HG03159 (cell line): Measurements from ENCODE around the gene ANXA1.
A peak's percentile ranks its signal among the peaks of the same experiment; 100 is the strongest.
"Not testable (repeated sequence)": the region's sequence is repeated elsewhere in the genome, so short reads cannot be mapped to it uniquely, and the experiment has no call there.

Experiments
- ATAC-seq: cut with Tn5 transposase; IDR thresholded peaks from one replicate; pipeline ENCODE4 v1.9.1; 2021; ENCODE audit warnings: mild to moderate bottlenecking, moderate library complexity; ENCODE audit not compliant: unreplicated experiment

Gene ANXA1

DNA sequence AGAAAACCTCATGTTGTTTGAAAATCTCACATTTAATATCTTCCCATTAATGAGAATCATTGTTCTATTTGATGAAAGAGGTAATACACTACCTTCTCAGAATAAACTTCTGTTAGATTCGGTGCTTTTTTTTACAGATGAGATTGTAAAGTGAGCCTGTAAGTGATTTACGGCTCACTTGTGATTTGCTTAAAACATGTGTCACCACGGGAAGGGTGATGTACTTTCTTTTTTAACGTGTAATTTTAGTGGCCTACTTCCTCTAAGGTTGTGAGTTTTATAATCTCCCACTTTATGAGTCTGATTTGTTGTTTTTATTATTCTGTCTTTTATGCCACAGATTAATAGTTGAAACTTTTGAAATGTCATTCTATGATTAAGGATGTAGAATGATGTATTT is 15.9 kb downstream of the ANXA1 start:
- ATAC-seq = no peak

DNA sequence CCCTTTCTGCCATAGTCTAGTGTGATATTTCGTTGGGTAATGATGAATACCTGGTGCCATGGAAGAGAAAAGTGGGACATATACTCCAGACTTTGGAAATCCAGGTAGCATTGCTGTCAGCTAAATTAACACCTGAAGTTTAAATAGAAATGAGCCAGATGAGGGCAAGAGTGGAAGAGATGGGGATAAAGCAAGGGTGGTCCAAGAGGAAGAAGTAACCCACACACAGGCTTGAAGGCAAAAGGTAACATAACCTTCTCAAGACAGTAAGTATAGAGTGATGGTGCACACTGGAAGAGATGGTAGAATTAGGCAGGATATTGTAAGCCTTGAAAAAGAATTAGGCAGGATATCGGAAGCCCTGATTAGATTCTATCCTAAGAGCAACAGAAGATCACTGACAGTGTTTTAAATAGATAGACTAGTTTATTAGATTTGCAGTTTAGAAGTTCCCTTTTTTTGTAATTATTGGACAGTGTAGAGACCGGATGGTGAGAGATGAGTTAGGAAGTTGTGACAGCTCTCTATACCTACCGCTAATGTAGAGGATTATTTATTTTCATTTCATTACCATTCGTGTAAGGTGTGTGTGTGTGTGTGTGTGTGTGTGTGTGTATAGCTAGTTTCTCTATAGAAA is 16.8 kb downstream of the ANXA1 start:
- no peak for ATAC-seq

DNA sequence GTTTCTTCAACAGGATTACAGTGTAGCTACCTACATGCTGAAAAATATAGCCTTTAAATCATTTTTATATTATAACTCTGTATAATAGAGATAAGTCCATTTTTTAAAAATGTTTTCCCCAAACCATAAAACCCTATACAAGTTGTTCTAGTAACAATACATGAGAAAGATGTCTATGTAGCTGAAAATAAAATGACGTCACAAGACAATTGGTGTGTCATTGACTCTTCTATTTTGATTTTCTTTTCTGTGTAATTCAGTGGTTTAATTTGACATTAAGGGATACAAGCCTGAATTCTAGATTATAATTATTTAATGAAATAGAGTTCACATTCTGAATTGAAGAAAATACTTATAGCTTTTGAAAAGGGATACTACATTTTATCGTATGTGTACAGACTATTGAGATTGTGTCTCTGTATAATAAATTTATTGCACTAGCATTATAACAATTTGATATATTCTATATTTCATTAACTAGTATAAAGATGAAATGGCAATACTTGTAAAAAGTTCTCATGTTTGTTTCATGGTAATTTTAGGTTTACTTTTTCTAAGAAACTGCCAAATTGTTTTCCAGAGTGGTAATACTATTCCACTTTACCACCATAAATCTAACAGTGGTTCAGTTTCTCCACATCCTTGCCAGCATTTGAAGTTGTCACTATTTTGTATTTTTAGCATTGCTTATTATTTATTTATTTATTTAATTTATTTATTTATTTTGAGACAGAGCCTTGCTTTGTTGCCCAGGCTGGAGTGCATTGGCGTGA is 18.7 kb downstream of the ANXA1 start:
- no peak for ATAC-seq

DNA sequence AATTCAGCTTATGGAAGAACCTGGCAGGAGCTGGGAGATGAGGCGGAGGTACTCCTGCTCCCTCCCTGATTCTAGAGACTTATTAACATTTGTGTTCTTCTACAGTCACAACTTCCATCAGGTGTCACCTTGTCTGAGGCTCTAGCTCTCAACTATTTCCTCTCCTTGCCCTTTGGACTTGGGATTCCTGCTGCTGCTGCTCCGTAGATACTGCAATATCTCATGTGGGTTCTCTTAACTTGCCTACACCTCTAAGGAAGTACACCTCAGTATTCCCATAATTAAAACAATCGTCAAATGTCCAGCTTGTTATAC is 21.2 kb downstream of the ANXA1 start:
- ATAC-seq = no peak

DNA sequence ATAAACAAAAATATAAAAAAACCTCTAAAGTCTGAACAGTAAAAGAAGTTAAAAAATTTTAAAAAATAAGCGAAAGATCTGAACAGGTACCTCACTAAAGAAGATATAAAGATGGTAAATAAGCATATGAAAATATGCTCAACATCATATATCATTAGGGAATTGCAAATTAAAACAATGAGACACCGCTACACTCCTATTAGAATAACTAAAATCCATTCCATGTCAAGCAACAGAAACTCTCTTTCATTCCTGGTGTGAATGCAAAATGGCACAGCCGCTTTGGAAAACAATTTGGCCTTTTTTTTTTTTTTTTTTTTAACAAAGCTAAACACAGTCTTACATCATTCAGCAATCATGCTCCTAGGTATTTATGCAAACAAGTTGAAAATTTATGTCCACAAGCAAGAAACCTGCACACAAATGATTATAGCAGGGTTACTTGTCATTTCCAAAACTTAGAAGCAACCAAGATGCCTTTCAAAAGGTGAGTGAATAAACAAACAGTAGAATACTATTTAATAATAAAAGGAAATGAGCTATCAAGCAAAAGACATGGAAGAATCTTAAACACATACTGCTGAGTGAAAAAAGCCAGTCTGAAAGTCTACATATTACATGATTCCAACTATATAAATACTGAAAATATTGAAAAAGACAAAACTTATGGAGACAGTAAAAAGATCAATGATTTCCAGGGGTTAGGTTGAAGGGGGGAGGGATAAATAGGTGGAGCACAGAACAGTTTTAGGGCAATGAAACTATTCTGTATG is 22.1 kb downstream of the ANXA1 start:
- no peak for ATAC-seq

DNA sequence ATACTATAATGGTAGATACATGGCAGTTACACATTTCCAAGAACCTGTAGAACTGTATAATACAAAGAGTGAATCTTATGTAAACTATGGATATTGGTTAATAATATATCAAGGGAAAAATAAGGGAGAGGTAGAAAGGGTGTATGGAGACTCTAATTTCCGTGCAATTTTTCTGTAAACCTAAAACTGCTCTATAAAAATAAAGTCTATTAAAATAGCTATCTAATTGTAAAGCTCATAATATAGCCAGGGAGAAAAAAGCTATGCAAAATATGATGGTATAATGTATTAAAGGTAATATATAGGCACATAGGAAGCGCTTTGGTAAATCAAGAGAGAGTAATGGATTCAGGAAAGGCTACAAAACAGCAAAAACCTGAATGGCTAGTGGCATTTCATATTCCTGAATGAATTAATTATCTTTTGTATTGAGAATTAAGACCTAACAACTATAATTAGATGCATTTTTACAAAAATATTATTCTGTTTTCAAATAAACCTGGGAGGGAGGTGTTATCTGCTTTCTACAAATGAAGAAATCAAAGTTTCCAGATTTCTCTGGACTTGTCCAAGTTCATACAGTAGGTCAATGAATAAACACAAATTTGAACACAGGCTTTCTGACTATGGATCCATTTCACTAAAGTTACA is 22.8 kb downstream of the ANXA1 start:
- no peak for ATAC-seq

DNA sequence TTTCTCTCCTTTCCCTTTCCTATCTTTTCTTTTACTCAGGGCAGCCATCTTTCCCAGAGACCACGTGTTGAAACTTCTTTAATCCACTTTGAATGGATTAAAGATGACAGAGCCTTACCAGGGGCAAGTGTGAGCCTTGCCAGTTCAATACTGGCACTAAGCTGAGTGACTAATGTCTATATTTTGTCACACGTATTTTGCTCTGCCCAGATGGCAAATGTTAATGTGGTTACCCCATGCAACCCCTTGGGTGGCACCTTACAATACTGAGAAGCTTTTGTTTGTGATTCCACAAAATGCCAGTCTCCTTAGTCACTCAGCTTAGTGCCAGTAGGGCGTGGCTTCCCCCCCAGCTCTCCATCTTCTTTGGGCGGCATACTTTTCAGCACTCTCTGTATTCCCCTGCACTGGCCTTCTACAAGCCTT is 24.8 kb downstream of the ANXA1 start:
- no peak for ATAC-seq

DNA sequence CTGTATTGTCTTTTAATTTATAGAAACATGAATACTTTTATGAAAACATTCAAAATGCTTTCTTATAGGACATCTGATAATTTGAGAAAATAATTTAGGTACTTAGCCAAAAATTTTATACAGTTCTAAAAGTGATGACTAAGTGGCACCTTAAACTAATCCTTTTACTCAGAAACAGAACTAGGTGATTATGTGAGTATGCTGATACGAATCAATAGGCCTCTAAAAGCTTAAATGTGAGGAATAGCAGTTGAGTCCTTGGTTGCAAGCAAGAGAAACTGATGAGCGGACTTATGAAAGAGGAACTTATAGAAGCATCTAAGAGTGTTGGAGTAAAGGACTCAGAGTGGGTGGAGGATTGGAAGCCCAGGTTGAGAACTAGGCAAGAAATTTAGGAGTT is 26.4 kb downstream of the ANXA1 start:
- ATAC-seq = no peak

DNA sequence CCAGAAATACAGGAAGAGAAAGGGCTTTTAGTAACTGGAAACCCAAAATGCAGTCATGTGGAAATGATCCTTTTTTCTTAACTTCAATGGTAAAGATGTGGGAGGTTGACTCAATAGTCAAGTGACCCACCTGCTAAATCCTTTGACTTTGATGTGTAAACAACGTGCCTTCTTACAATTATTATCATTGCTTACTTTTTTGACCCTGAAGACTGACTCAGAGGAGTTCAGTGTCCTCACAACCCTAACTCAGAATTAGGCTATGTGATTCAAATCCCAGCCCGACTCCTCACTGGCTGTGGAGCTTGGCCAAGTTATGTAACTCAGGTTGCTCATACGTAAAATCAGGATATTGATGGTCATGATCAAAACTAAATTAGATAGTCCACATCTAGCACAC is 27.9 kb downstream of the ANXA1 start:
- no peak for ATAC-seq

DNA sequence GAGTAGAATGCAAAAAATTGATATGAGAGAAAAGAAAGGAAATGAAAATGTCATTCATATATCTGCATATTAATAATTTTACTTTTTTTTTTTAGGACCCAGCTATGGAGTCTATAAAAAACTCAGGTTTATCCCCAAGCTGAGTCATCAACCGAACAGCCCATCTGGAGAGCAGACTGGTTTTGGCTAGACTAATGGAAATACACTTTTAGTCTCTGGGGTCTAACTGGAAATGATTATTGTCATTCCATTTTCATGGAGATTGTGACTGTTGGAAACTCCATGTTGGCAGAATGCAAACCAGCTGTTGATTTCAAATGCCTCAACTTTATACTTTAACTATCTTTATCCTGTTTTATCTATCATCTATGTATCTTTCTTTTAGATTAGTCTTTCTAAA is 28.7 kb downstream of the ANXA1 start:
- no peak for ATAC-seq

DNA sequence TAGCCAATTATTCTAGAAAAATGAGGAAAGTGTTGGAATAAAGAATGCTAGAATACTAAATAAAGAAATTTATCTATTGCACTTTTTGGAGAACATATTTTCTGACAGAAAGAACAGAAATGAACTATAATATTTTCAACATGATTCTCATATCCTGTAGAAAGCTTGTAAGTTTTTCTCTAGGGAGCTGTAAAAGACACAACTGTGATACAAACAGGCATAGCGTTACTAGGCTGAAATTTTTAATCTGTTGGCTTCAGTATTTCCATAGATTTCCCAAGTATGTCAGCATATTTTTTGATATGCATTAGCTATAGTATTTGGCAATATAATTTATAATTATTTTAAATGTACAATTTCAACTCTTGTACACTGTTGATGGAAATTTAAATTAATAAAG is 31.3 kb downstream of the ANXA1 start:
- no peak for ATAC-seq

DNA sequence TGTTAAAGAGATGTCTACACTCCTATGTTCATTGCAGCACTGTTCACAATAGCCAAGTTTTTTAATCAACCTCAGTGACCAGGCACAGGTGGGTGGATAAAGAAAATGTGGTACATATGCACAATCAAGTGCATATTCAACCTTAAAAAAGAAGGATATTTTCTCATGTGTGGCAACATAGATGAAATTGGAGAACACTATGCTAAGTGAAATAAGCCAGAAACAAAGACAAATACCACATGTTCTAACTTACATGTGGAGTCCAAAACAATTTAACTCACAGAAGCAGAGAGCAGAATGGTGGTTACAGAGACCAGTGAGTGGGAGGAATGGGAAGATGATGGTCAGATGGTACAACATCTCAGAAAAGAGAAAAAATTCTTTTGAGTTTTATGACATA is 31.8 kb downstream of the ANXA1 start:
- no peak for ATAC-seq

DNA sequence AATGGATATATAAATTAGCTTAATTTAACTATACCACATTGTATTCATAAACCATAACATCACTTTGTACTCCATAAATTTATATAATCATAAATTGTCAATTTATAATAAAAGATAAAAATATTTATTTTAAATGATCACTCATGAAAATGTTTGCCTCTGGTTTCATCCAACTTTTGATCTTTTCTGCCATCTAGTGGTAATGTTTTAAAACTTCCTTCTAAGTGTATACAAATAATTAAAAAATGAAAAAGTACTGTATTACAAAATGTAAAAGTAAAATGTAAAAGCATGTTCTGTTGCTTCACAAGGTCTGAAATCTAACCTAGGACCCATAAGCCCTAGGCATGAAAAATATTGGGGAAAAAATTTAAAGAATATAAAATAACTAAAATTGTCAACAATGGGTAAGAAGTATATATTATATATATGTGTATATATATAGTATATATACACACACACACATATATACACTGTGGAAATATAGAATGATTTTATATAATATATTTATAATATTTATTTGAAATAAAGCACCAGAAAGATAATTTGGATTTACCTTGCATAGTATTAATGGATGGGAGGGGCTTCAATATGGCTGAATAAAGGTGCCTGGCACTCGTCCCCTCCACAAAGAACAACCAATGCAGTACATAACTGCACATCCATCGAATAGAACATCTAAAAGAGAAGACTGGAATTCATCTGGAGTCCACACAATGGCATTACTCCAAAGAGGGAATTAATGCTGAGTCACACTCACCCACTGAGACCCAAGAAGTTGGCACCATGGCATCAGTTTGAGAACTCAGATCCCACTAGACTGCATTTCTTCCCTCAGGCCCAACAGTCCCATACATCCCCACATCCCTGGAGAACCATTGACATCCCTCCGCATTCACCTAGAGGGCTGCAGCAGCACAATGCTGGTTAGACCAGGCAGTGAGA is 32.5 kb downstream of the ANXA1 start:
- ATAC-seq = peak; percentile 50

DNA sequence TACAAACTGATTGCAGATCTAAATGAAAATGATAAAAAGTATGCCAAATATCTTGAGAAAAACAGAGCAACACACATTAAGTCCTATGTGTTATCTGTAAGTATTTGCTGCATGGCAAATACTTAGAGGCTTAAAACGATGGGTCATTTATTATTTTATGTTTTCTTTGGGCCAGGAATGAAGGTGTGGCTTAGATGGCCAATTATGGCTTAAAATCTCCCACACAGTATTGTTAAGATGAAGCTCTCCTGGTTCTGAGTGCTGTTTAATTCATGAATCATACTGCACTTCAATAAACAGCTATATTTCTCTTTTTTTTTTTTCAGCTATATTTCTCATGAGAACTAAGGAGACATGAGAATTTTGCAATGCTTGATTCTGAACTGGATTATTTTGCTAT is 39.4 kb downstream of the ANXA1 start:
- ATAC-seq = not testable (repeated sequence)

DNA sequence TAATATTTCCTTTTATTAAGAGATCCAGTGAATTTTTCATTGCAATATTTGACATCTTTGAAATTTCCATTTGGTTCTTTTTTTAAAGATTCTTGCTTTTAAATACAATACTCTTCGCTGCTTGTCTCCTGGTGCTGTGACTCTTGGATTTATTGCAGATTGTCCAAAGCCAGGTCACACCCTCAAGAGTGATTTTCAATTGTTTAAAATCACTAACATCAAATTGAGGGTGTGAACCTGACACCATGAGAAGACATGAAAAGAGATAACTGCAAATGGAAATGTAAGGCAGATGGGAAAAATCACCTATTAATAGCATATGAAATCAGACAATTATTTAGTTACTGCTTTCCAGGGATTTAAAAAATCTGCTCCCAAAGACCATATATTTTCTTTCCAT is 42.6 kb downstream of the ANXA1 start:
- no peak for ATAC-seq

DNA sequence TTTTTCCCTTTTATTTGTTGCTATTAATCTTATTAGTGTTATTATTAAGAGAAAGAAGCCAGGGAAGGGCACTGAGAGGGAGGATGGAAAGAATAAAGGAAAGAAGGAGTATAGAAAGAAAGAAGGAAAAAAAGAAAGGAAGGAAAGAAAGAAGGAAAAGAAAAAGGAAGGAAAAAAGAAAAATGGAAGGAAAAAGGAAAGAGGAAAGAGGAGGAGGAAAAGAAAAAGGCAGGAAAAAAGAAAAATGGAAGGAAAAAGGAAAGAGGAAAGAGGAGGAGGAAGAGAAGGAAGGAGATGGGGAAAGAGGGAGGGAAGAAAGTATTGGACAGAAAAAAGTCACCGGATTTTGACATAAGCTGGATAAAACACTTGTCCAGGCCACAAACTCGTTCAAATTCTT is 47.8 kb downstream of the ANXA1 start:
- ATAC-seq = no peak

DNA sequence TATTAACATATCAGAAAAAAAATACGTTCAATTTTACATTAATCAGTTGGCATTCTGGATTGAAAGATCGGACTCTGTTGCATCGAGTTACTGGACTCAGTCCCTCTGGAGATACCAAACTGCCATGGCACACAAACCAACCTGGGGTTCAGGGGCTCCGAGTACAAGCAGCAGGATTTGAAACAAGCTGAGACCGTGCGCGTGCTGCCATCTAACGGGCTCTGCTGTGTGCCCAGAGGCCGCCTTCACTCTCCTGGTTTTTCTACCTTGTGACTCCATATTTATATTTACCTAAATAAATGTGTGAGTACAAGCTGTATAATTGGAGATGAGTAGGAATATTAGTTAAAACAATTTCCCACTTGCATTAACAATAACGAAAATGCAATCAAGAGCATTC is 48.2 kb downstream of the ANXA1 start:
- ATAC-seq = no peak

DNA sequence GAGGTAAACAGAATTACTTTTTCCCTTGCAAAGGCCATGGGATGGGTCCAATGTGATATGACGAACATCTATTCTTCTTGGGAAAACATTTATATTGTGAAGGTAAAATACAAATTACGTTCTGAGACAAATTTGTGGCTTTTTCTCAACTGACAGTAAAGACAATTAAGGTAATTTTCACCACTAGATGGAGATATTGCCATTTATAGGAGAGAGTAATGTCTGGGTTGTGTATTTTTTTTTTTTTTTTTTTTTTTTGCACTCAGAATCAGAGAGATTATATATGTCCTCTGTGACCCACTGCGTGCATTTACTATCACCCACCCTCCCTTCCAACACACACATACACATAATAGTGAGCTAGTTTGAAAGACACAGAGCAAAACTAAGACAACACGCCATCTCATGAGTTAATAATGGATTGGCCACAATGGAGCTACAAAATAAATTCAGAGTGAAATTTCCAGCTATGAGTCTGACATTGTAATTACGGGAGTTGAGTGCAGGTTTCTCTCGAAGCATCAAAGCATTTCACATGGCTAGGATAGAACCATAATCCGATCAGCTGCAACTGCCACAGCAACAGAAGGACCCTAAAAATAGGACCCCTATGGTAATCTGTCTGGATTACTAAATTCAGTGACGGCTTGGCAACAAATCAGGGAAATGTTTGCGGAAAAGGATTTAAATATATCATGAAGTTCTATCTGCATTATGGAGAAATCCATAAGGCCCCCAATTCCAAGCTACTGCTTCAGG is 49.2 kb downstream of the ANXA1 start:
- ATAC-seq = peak; percentile 65

DNA sequence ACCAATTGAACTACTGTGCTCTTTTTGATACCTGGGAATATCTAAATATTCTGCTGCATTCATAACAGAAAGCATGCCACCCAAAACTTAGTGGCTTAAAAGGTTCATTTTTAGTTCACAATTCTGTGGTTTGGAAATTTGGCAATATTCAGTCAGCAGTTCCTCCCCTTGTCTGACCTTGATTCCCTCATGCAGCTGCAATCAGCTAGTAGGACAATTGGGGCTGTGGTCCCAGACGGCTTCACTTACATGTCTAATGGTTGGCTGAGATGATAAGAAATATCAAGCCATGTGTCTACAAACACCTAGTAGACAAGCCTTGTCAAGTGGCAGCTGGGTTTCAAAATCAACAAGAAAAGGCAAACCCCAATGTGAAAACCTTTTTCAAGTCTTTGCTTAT is 51.3 kb downstream of the ANXA1 start:
- ATAC-seq = no peak

DNA sequence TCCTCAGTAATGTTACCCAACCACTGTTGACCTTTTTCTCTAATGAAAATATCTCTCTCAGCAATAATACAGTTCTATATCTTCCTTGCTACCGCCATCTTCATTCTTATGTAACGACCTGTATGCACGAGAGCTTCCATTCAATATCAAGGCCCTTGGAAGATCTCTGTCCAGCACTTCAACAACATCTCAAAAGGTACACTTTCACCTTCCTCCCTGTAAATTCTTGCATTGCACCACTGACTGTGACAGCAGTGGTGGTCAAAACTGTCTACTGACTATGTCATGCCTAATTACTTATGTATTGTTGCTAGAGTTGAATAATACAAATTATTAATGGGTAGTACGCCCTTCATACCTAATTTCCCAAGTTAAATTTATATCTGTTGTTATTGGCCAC is 53.3 kb downstream of the ANXA1 start:
- no peak for ATAC-seq
